GM13977 (cell line): ENCODE data around the gene PLXNB2.
A peak's percentile ranks its signal among the peaks of the same experiment; 100 is the strongest.

Experiments
- DNase-seq: peaks from one replicate; pipeline ENCODE4 v3.0.0; 2012; ENCODE audit warnings: low spot score
- CTCF ChIP-seq: IDR thresholded peaks from 2 replicates; pipeline ENCODE4 v1.5.1; 2012; ENCODE audit warnings: mild to moderate bottlenecking, control low read depth; ENCODE audit not compliant: insufficient read depth; ENCODE audit errors: extremely low read depth, missing control alignments
- in situ Hi-C: fragments of 300-500 bp; cut with MboI; formaldehyde crosslinking; loops from one replicate; pipeline ENCODE4 v1.12.0; 2022; ENCODE audit warnings: low sequenced_read_pairs, low pct_unique_long_range_greater_than_20kb, mixed read lengths, inconsistent platforms; ENCODE audit not compliant: unreplicated experiment

PLXNB2 gene

GRCh38 chr22:50346470-50346869 is 39.0 kb upstream of the PLXNB2 start:
- no peak for DNase-seq
- in situ Hi-C loops, result no loop called here
- TF ChIP-seq CTCF, result no peak

GRCh38 chr22:50343541-50343935 is 36.1 kb upstream of the PLXNB2 start:
- in situ Hi-C loops, result no loop called here

GRCh38 chr22:50342651-50343540 is 35.5 kb upstream of the PLXNB2 start, which contains the start of gene PPP6R2:
PPP6R2 (plus strand) TSS chr22:50343327; CDS start chr22:50393909, 50,582 bp downstream.
- in situ Hi-C loops, result no loop called here
- no peak for TF ChIP-seq CTCF
- peak; percentile 93 for DNase-seq

More at GRCh38 chr22:50343541-50343935, 36.1 kb upstream of the PLXNB2 start:
- no peak for TF ChIP-seq CTCF
- no peak for DNase-seq

GRCh38 chr22:50341977-50342650 is 34.7 kb upstream of the PLXNB2 start:
- peak; percentile 98 for TF ChIP-seq CTCF
- in situ Hi-C loops, result no loop called here
- peak; percentile 82 for DNase-seq

- no peak for TF ChIP-seq CTCF
- DNase-seq, result no peak
- in situ Hi-C loops, result no loop called here
Observed at GRCh38 chr22:50339945-50340879, 32.8 kb upstream of the PLXNB2 start.

- no peak for DNase-seq
- TF ChIP-seq CTCF, result no peak
- in situ Hi-C loops, result no loop called here
Observed at GRCh38 chr22:50338860-50339462, 31.5 kb upstream of the PLXNB2 start.
